Panc1 (cell line): ENCODE data around the gene TOPORS.

Experiments
- POLR2AphosphoS5 ChIP-seq: IDR thresholded peaks from 2 replicates; pipeline ENCODE4 v1.6.1; 2012; ENCODE audit warnings: mild to moderate bottlenecking, low read depth, low read length, moderate library complexity
- SIN3A ChIP-seq: IDR thresholded peaks from 2 replicates; pipeline ENCODE4 v1.6.1; 2012; ENCODE audit warnings: low read depth, mild to moderate bottlenecking, low read length, moderate library complexity, borderline replicate concordance; ENCODE audit not compliant: insufficient read depth
- TCF7L2 ChIP-seq: IDR thresholded peaks from 2 replicates; pipeline ENCODE4 v1.6.1; 2011; ENCODE audit warnings: mild to moderate bottlenecking, low read depth, low read length, inconsistent platforms
- TF ChIP-seq, protein P1 (sequence below): fragments of 450-650 bp; IDR thresholded peaks from 2 replicates; pipeline ENCODE4 v1.5.1; 2017; ENCODE audit warnings: mild to moderate bottlenecking
- TF ChIP-seq, protein P2 (sequence below), 2 experiments: IDR thresholded peaks; 2 replicates each; pipeline ENCODE4 v1.6.1; 2011 to 2012; ENCODE audit warnings: low read depth in 2 of 2, control low read depth in 1 of 2, low read length in 1 of 2, mild to moderate bottlenecking in 1 of 2, moderate library complexity in 1 of 2; ENCODE audit not compliant: insufficient read depth in 1 of 2

DNA sequence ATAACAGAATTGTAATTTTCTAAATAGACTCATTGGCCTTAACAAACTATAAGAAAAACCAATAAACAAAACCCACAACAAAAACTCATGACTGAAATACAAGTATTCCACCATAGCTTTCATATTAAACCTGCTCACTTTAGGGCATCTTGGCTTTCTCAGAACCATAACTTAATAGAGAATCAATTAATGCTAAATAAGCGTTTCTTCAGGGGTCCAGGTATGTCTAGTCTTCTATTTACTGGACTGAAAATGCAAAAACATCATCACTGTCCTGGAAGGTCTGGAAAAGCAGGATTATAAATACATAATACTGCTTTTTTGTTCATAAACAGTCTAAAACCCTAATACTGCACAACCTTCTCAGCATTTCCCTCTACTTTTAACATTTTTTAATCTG, 6.5 kb downstream of the TOPORS start:
- TF ChIP-seq, protein P1, sequence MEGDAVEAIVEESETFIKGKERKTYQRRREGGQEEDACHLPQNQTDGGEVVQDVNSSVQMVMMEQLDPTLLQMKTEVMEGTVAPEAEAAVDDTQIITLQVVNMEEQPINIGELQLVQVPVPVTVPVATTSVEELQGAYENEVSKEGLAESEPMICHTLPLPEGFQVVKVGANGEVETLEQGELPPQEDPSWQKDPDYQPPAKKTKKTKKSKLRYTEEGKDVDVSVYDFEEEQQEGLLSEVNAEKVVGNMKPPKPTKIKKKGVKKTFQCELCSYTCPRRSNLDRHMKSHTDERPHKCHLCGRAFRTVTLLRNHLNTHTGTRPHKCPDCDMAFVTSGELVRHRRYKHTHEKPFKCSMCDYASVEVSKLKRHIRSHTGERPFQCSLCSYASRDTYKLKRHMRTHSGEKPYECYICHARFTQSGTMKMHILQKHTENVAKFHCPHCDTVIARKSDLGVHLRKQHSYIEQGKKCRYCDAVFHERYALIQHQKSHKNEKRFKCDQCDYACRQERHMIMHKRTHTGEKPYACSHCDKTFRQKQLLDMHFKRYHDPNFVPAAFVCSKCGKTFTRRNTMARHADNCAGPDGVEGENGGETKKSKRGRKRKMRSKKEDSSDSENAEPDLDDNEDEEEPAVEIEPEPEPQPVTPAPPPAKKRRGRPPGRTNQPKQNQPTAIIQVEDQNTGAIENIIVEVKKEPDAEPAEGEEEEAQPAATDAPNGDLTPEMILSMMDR, result no peak
- no peak for TF ChIP-seq TCF7L2
- TF ChIP-seq POLR2AphosphoS5, result no peak
- TF ChIP-seq, protein P2, sequence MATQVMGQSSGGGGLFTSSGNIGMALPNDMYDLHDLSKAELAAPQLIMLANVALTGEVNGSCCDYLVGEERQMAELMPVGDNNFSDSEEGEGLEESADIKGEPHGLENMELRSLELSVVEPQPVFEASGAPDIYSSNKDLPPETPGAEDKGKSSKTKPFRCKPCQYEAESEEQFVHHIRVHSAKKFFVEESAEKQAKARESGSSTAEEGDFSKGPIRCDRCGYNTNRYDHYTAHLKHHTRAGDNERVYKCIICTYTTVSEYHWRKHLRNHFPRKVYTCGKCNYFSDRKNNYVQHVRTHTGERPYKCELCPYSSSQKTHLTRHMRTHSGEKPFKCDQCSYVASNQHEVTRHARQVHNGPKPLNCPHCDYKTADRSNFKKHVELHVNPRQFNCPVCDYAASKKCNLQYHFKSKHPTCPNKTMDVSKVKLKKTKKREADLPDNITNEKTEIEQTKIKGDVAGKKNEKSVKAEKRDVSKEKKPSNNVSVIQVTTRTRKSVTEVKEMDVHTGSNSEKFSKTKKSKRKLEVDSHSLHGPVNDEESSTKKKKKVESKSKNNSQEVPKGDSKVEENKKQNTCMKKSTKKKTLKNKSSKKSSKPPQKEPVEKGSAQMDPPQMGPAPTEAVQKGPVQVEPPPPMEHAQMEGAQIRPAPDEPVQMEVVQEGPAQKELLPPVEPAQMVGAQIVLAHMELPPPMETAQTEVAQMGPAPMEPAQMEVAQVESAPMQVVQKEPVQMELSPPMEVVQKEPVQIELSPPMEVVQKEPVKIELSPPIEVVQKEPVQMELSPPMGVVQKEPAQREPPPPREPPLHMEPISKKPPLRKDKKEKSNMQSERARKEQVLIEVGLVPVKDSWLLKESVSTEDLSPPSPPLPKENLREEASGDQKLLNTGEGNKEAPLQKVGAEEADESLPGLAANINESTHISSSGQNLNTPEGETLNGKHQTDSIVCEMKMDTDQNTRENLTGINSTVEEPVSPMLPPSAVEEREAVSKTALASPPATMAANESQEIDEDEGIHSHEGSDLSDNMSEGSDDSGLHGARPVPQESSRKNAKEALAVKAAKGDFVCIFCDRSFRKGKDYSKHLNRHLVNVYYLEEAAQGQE (IDR thresholded peaks at IDR 0.05; ENCODE audit: insufficient read depth in 1 of 2, low read depth in 2 of 2, low read length in 1 of 2), result no peak
- TF ChIP-seq SIN3A, result no peak
